Epidermal melanocyte (primary cell): Measurements from ENCODE around the gene ATL1.

ENCODE experiments used
- DNase-seq: peaks from one replicate; pipeline ENCODE4 v3.0.0; 2011; ENCODE audit warnings: low spot score; ENCODE audit not compliant: insufficient read length

Gene ATL1

GRCh38 chr14:50559990-50560930 is at the start of gene ATL1:
Gene ATL1, plus strand, starts transcription at chr14:50560145. Its CDS starts 121 bp downstream, at chr14:50560266.
- DNase-seq, result peak; percentile 64

- DNase-seq, result no peak
Measured at GRCh38 chr14:50510157-50510556, 49.8 kb upstream of the ATL1 start.

- no peak for DNase-seq
Measured at GRCh38 chr14:50512463-50512862, 47.5 kb upstream of the ATL1 start.

- no peak for DNase-seq
Measured at GRCh38 chr14:50516091-50516490, 43.9 kb upstream of the ATL1 start.

GRCh38 chr14:50520947-50521815 is 38.8 kb upstream of the ATL1 start:
- DNase-seq, result no peak

DNA sequence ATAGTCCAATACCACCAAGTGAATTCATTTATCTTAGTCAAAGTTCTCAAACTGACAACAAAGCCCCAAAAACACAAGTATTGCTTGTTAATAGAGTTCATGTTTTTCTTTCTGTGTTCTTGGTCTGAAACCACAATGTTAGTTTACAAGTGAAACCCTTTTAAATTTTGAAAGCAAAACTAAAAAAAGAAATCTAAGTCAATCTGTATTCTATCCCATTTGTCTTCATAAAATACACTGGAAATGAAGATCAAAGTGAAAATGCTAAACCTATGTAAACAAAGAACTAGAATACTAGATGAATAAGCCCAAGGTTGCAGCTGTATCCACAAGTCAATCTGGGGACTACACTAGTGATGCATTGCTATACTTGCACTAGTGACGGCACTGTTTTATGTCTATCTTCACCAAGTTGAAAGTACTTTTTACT is 38.0 kb upstream of the ATL1 start:
- DNase-seq, result no peak

DNA sequence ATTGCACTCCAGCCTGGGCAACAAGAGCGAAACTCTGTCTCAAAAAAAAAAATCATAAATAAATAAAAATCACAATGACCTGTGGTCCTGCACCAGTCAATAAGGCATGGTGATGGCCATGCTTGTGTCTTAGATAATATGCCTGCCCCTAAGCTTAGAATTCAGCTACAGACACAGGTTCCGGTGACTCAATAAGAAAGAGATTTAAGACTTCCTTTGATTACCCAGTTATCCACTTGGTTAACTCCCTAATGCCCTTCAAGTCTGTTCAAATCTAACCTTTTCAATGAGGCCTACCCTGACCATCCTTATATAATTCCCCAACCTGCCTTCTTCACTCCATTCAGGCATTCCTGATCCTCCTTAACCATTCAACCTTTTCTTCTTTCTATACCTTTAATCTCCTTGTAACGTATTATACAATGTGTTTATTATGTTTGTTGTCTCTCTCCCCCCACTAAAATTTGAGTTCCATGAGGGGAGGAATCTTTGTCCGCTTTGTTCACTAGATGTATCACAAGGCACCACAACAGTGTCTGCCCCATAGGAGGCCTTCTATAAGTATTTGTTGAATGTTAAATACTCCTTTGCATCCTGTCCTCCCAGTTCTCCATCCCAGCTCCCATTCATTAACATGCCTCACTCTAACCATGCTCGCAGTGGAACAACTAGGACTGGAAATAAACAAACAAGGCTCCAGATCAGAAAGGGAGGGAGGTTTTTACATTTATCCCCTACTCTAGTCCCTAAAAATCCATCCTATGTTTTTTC is 36.5 kb upstream of the ATL1 start:
- DNase-seq, result no peak

- DNase-seq, result no peak
Measured at GRCh38 chr14:50524060-50524459, 35.9 kb upstream of the ATL1 start.

DNA sequence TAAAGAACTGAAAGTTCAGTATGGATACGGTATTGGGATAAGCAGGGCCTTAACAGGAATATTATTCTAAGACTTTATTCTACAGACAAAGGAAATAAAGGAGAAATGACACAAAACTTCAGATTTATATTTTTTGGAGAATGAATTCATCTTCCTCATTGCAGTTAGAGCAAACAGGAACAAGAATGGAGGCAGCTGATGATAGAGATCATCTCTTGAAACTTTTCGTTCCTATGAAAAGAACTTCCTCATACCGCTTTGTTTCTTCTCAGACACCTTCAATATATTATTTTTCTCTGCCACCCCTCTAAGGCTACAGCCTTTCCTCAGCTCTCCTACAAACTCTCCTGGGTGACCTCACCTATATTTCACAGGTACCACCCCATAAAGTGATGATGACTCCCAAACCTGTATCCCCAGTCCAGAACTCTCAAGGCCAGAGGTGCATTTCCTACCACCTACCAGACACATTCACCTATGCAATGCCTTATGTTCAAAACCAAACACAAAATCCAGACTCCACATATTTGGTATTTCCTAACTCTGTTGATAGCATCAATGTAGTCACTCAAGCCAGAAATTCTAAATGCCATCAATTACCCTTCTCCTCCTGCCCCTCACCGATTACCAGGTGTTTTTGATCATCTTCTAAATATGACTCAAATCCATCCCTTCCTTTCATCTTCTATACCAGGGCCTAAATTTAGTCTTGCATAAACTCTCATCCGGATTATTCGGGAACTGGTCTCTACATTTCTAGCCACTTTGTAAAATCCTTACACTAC is 35.0 kb upstream of the ATL1 start:
- DNase-seq, result no peak

DNA sequence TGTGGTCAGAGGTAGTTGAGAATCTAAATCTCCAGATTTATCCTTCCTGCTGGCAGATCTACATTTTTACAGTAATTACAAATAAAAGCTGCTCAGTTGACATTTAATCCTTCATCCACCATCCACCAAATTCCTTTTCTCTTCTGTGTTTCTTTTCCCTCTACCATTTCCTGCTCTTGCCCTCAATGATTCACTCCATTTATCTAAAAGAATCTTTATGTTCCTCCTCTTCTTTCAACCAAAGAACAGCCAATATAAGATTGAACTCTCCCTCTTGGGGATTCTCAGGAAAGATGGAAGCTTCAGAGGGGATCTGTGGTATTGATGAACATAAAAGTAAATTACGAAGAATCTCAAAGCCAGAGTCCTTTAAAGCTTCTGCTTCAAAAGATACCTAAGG is 31.9 kb upstream of the ATL1 start:
- no peak for DNase-seq

DNA sequence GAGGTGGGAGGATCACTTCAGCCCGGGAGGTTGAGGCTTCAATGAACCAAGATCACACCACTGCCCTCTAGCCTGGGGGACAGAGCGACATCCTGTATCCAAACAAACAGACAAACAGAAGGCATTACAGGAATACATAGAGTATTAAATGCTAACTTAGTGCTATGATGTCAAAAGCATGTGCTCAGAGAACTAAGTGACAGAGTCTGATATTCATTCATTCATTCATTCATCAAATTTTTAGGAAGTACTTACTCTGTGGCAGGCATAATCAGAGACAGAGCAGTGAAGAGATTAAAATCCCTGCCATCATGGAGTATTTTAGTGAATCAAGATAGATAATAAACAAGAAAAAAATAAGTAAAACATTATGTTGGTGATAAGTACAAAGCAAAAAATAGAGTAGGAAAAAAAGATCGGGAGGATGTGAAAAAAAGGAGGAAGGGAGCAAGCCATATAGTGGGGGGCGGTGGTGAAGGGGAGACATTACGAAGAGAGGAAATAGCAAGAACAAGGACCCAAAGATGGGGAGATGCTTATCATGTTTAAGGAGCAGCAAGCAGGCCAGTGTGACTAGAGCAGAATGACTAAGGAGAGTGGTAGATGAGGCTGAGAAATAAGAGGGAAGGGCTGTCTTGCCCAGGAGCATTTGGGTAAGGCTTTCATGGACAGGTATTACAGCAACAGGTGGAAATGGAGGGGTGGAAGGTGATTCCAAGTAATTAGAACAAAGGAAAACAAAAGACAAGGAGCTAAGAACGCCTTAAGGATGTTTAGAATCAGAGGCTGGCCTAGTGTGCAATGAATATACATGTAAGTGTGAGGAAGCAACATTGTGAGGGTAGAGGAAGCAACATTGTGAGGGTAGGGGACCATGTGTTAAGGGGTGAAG is 30.4 kb upstream of the ATL1 start:
- DNase-seq, result no peak

DNA sequence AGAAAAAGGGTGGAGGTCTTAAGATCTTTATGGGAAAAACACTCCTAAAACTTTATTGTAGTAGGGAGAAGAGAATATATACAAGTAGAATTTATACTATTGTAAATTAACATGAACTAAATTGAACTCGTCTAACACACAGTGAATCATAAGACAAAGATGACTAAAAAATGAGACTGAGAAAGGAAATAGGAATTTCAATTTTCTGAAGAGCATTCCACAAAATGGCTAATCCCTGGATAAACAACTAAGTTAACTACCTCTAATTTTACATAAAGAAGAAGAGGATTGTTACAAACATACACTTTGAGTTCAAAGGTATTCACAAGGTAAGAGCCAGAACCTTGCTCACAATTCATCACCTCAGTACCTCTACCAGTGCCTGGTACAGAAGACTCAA is 29.6 kb upstream of the ATL1 start:
- no peak for DNase-seq

DNA sequence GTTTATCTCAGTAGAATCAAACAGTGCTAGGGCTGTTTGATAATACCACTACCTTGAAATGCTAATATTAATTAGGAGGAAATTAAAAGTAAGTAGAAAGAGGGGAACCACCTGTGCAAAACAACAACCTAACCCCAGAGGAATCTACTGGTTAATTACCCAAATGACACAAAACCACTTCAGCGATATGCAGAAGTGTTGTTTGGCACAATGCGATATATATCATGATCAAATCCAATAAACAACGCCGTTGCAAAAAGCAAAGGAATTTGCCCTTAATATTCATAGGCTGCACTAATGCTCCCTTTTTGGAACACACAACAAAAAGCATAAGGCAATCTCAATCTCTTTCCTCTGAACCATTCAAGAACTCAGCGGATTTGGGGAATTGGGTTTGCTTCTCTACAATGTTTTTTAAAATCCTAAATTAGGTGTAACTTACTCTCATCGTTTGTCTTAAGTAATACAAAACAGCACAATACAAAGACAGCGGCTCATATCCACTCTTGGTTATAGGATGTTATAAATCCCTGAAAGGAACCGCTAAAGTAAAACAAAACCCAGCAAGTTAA is 29.1 kb upstream of the ATL1 start:
- no peak for DNase-seq

DNA sequence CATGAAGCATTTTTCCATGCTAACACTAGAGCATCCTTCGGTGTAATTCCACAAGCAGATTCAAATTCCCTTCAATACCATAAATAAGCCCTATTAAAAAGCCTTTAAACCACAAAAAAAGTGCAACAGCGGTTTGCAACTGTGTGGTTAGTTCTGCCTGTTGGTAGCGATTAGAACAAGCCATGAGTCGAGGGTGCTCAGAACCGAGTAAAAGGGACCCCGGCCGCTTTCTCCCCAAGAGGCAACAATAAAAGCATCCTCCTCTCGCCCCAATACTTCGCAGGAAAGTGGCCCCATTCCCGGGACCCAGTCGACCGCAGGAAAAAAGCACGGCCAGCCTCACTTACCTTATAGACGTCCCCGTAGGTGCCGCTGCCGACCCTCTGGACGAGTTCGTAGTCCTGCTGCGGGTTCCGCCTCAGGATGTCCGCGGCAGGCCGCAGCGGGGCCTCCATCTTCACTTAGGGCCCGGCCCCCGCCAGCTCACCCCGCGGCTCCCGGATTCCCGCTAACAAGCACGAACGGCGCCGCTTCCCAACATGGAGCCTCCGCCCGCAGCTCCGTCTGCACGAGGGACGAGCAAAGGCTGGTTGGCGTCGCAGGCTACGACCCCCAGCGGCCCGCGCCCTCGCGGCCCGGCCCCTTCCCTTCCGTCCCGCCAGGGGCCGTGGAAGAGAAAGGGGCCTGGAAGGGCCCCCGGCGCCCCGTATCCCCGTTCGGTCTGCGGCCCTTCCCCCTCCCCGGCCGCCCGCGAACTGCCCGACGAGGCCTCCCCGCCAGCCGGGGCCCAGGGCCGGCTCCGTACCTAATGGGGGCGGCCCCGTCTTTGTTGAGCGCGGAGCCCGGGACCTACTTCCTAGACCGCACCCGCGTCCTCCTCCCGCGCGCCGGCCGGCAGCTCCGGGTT is 28.1 kb upstream of the ATL1 start:
- DNase-seq, result no peak

- peak; percentile 73 for DNase-seq
Measured at GRCh38 chr14:50532502-50533240, 27.3 kb upstream of the ATL1 start, which contains the start of gene MAP4K5. Gene MAP4K5, minus strand, starts transcription at chr14:50532569. Its CDS starts 520 bp downstream, at chr14:50532049.

DNA sequence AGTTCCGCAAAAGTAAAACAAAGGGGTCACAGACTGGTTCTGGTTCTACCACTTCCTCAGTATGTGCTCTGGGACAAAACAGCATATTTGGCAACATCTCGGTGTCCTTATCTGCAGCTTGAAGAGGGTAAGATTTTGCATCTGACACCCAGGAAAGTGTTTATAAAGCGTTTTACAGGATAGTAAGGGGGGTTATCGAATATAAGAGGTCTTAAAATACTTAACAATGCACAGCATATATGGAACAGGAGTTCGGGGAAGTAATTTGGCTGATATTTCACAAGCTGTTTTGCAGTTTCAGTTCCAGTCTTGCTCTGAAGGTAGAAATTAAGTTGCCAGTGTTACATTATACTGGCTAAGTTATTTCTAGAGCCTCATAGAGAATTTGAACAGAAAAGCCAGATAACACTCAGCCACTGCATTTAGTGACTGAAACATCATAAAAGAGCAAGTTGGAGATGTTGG is 26.7 kb upstream of the ATL1 start:
- DNase-seq, result no peak

DNA sequence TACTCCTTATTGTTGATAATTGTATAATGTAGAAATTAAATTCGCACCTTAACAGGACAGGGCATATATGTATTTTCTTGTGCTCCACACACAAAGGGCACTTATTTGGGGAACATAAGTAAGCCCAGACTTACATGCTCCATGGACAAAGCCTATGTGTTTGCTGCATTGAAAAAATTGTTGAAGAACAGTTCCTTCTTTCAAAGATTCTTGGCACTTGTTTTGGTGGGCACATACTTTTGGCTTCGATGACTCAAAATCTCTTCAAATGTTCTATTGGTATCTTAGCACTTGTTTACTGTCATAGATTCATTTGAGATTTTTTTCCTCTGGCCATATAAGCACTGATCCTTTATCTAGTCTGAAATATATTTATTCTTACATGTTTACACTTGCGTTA is 26.1 kb upstream of the ATL1 start:
- peak; percentile 50 for DNase-seq
